HG03469 (cell line): ENCODE data around the gene SLCO4A1.

Experiments
- ATAC-seq: cut with Tn5 transposase; IDR thresholded peaks from one replicate; pipeline ENCODE4 v1.9.1; 2021; ENCODE audit warnings: mild to moderate bottlenecking, moderate library complexity, moderate number of reproducible peaks; ENCODE audit not compliant: unreplicated experiment

The SLCO4A1 gene

DNA sequence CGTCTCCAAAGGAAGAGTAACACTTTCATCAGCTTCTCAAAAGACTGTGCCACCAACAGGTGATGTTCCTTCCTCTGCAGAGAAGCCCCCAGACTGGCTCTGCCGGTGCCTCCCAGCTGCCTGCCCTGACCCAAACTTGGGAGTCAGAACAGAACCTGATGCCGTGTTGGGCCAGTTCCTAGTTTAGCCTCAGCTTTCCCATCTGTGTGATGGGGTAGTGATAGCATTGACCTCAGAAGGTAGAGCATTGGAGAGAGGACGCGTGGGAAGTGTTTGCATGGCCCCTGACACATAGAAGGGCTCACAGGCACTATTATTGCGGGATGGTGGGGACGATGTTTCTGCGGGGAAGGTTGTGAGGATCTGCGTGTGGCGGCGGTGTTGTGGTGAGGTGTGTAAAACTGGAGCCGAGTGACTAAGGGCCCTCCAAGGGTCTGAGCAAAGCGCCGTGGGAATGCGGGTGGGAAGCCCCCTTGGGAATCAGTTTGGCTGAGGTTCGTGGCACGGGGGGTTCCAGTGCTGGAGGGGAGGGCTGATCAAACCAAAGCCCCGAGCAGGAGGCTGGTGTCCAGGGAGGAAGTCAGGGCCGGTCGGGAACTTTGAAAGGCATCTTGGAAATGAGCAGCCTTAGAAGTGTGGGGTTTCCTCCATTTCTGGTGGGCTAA, 68.0 kb downstream of the SLCO4A1 start:
- ATAC-seq: no peak

- ATAC-seq: no peak
Observed at GRCh38 chr20:62710886-62711702, 68.8 kb downstream of the SLCO4A1 start.

- no peak for ATAC-seq
Observed at GRCh38 chr20:62711703-62712101, 69.4 kb downstream of the SLCO4A1 start.

DNA sequence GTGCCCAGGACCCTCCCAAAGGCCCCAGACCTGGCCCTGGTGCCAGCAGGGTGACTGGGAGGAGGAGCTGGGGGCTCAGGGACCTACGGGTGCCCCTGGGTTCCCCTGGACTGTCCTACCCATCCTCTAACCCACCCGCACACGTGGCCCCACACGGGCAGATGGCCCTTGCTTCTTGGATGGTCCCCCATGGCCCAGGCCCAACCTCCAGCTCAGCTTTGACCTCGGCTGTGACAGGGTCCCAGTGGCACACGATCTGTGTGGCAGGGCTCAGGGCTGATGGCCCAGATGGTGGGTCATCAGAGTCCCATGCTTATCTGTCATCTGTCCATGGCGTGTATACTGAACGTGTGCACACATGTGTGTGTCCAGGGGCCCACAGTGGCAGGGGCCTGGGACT, 70.3 kb downstream of the SLCO4A1 start:
- no peak for ATAC-seq

- ATAC-seq: no peak
Observed at GRCh38 chr20:62714006-62714405, 71.7 kb downstream of the SLCO4A1 start.

DNA sequence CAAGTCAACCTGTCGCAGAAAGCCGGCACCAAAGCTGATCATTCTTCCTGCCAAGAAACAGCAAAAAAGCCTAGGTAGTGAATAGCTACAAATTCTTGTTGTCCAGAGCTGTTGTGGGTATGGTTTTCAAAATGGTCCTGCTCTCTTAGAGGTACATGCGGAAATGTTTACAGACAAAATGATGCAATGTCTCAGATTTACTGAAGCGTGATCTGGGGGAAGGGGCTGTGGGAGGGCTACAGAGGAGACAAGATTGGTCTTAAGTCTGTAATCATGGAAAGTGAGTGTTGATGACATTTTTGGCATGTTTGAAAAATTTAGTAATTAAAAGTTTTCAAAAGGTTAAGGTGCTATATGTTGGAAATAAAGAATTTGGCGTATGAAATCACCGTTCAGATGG, 72.5 kb downstream of the SLCO4A1 start:
- ATAC-seq: no peak

DNA sequence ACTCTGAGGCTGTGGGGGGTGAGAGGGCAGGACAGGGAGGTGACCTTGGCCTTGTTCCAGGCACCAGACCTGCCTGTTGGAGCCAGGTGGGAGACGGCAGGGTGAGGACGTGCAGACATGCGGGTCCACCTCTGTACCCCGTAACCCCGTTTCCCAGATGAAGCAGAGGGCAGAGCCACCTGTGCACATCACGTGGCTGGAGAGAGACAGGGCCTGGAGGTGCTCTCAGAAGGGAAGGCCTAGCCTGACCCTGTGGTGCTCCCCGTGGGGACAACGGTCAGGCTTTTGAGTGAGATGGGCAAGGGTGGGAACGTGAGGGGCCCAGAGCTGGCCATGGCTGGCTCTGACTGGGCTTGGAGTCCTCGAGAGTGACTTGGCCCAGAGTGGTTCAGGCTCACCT, 72.9 kb downstream of the SLCO4A1 start:
- ATAC-seq: no peak

DNA sequence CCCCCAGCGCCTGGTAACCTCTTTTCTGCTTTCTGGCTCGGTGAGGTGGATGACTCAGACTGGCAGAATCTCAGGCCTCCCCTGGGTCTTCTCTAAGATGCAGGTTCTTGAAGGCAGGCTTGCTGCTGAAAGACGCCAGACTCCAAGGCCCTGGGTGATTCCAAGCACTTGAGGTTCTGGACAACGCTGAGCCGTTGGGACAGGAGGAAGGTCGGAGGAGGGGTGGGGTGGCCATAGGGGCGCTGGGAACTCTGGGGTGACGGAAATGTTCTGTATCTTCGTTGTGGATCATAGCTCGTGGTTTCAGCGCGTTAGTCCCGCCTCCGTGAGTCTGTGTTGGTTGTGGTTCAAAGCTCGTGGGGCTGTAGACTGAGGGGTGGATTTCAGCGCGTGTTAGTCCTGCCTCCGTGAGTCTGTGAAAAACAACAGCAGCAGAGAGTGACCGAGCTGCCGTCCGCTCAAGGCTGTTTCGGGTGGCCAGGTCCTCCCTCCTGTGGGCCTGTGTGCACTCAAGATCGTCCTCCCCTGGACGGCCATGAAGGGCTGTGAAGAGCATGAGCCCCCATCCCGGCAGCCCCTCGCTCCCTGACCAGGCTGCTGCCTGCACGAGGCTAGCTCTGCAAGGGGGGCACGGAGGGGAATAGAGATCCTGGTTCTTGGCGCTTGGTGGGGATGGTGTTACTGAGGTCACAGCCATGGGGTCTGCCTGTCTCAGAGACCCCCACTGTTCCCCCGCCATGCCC, 74.1 kb downstream of the SLCO4A1 start:
- no peak for ATAC-seq

GRCh38 chr20:62716941-62717310, 74.6 kb downstream of the SLCO4A1 start:
- no peak for ATAC-seq

GRCh38 chr20:62717933-62718332, 75.6 kb downstream of the SLCO4A1 start:
- ATAC-seq: no peak

GRCh38 chr20:62718546-62718945, 76.2 kb downstream of the SLCO4A1 start:
- ATAC-seq: no peak

GRCh38 chr20:62719250-62719935, 77.1 kb downstream of the SLCO4A1 start:
- ATAC-seq: no peak
